Fibroblast of lung (primary cell): ENCODE results near the gene ADI1. TPM values are rescaled to one million over a fixed set of nuclear protein-coding genes. Genes with fewer than 3 reads are reported as not detected.

Source experiments
- DNase-seq, 2 donors: peaks; one replicate each; pipeline versions ENCODE4 v3.0.0 to v3.0.0-alpha.2; 2010; ENCODE audit warnings: low read depth in 2 of 2
- H2AFZ ChIP-seq: 2 replicates; pipeline ENCODE4 v1.5.1; 2012; ENCODE audit warnings: low read length, control low read depth, inconsistent platforms
- H3K27ac ChIP-seq: 2 replicates; pipeline ENCODE4 v1.5.1; 2011; ENCODE audit warnings: low read length, control low read depth; ENCODE audit not compliant: insufficient read depth
- H3K27me3 ChIP-seq: 2 replicates; pipeline ENCODE4 v1.5.1; 2011; ENCODE audit warnings: mild to moderate bottlenecking, low read length; ENCODE audit not compliant: control insufficient read depth, insufficient read depth
- H3K36me3 ChIP-seq: 2 replicates; pipeline ENCODE4 v1.5.1; 2011; ENCODE audit warnings: low read length; ENCODE audit not compliant: control insufficient read depth, insufficient read depth
- H3K4me1 ChIP-seq: 2 replicates; pipeline ENCODE4 v1.5.1; 2011; ENCODE audit warnings: low read length; ENCODE audit not compliant: control insufficient read depth, insufficient read depth; ENCODE audit errors: extremely low read depth
- H3K4me2 ChIP-seq: 2 replicates; pipeline ENCODE4 v1.5.1; 2011; ENCODE audit warnings: low read length, control low read depth; ENCODE audit not compliant: insufficient read depth; ENCODE audit errors: extremely low read depth
- H3K4me3 ChIP-seq, 4 experiments: fragments of 200-600 bp in 1 of 4; sonication (generic) in 1 of 4; replicated peaks in 1 of 4; 2 replicates each; pipeline ENCODE4 v1.5.1; 2011 to 2016; ENCODE audit warnings: low read length in 4 of 4, low read depth in 3 of 4, mild to moderate bottlenecking in 3 of 4, control low read depth in 2 of 4, inconsistent platforms in 1 of 4, mixed read lengths in 1 of 4; ENCODE audit not compliant: insufficient read depth in 1 of 4; ENCODE audit errors: control extremely low read depth in 1 of 4
- H3K79me2 ChIP-seq: 2 replicates; pipeline ENCODE4 v1.5.1; 2012; ENCODE audit warnings: mild to moderate bottlenecking, low read length, inconsistent platforms; ENCODE audit not compliant: control insufficient read depth, insufficient read depth
- H3K9ac ChIP-seq: 2 replicates; pipeline ENCODE4 v1.5.1; 2011; ENCODE audit warnings: mild to moderate bottlenecking, low read length, control low read depth; ENCODE audit not compliant: insufficient read depth
- H3K9me3 ChIP-seq: 2 replicates; pipeline ENCODE4 v1.5.1; 2012; ENCODE audit warnings: low read depth, low read length; ENCODE audit not compliant: control insufficient read depth, insufficient read depth
- H4K20me1 ChIP-seq: 2 replicates; pipeline ENCODE4 v1.5.1; 2011; ENCODE audit warnings: low read length; ENCODE audit not compliant: control insufficient read depth, insufficient read depth; ENCODE audit errors: extremely low read depth
- CTCF ChIP-seq, 2 donors: IDR thresholded peaks in 1 of 2; conservative IDR thresholded peaks in 1 of 2; 1 replicate in 1 of 2; 2 replicates in 1 of 2; pipeline ENCODE4 v1.5.1; 2011 to 2012; ENCODE audit warnings: low read length in 2 of 2, control low read depth in 1 of 2, inconsistent platforms in 1 of 2, low read depth in 1 of 2, mild to moderate bottlenecking in 1 of 2
- EZH2 ChIP-seq: IDR thresholded peaks from 2 replicates; pipeline ENCODE4 v1.5.1; 2012; ENCODE audit warnings: low read length, control low read depth, mild to moderate bottlenecking; ENCODE audit errors: missing control alignments
- polyA plus RNA-seq, 2 donors: library from polyadenylated mRNA; depleted of rRNA in 1 of 2; stranded (reverse) in 1 of 2; unstranded in 1 of 2; fragments of >200 nt; gene quantifications; 2 replicates each; pipeline ENCODE4 v1.2.1, GENCODE V29; 2011 to 2012; ENCODE audit warnings: missing spikeins in 1 of 2
- total RNA-seq: library from RNA; depleted of rRNA; stranded (reverse); fragments of >200 nt; gene quantifications from 2 replicates; pipeline ENCODE4 v1.2.1, GENCODE V29; 2014

ADI1 gene
- total and polyA plus RNA-seq, 2 donors (not counting 1 experiment from before 2014, with no cell fraction given) = 41.9 to 69.3 TPM

GRCh38 chr2:3483227-3483985 lies 35.9 kb downstream of the ADI1 start:
- Histone ChIP-seq H3K79me2 (no peaks in the 10 kb centered on the region), H3K4me2 (no peak overlapping the region), H3K36me3 (peaks cover 7% of the 10 kb centered on the region), H3K4me1 (no peaks in the 10 kb centered on the region), H3K9me3 (no peaks in the 10 kb centered on the region), H4K20me1 (no peaks in the 10 kb centered on the region), H2AFZ (no peak overlapping the region), H3K9ac (no peak overlapping the region), H3K4me3 (no peak overlapping the region), H3K27ac (no peak overlapping the region), H3K27me3 (no peaks in the 10 kb centered on the region)
- DNase-seq = peak; percentile 91 to 93
- no peak for TF ChIP-seq EZH2
- no peak for TF ChIP-seq CTCF (conservative IDR thresholded peaks at IDR 0.05 in 1 of 2, IDR thresholded peaks at IDR 0.05 in 1 of 2; ENCODE audit: low read depth in 1 of 2, low read length in 2 of 2)

GRCh38 chr2:3482363-3482821 lies 36.9 kb downstream of the ADI1 start:
- no peak overlapping the region for H3K9ac ChIP-seq
- H3K27me3 ChIP-seq = no peaks in the 10 kb centered on the region
- TF ChIP-seq EZH2 = no peak
- TF ChIP-seq CTCF (conservative IDR thresholded peaks at IDR 0.05 in 1 of 2, IDR thresholded peaks at IDR 0.05 in 1 of 2; ENCODE audit: low read depth in 1 of 2, low read length in 2 of 2) = no peak
- H3K9me3 ChIP-seq = no peaks in the 10 kb centered on the region
- H2AFZ ChIP-seq = no peak overlapping the region
- H3K4me3 ChIP-seq = no peak overlapping the region
- DNase-seq = no peak
- no peaks in the 10 kb centered on the region for H3K79me2 ChIP-seq
- no peak overlapping the region for H3K4me2 ChIP-seq
- H3K4me1 ChIP-seq = no peaks in the 10 kb centered on the region
- peaks cover 7% of the 10 kb centered on the region for H3K36me3 ChIP-seq
- no peaks in the 10 kb centered on the region for H4K20me1 ChIP-seq
- no peak overlapping the region for H3K27ac ChIP-seq

- H3K9ac ChIP-seq = no peak overlapping the region
- H3K4me1 ChIP-seq = no peaks in the 10 kb centered on the region
- no peak overlapping the region for H3K4me3 ChIP-seq
- peaks cover 7% of the 10 kb centered on the region for H3K36me3 ChIP-seq
- H3K27ac ChIP-seq = no peak overlapping the region
- no peaks in the 10 kb centered on the region for H3K9me3 ChIP-seq
- H3K79me2 ChIP-seq = no peaks in the 10 kb centered on the region
- H4K20me1 ChIP-seq = no peaks in the 10 kb centered on the region
- TF ChIP-seq CTCF (conservative IDR thresholded peaks at IDR 0.05 in 1 of 2, IDR thresholded peaks at IDR 0.05 in 1 of 2; ENCODE audit: low read depth in 1 of 2, low read length in 2 of 2) (no peak), EZH2 (no peak)
- no peak overlapping the region for H3K4me2 ChIP-seq
- no peak overlapping the region for H2AFZ ChIP-seq
- H3K27me3 ChIP-seq = no peaks in the 10 kb centered on the region
- no peak for DNase-seq
Measured at GRCh38 chr2:3481736-3482362, 37.5 kb downstream of the ADI1 start.
